ENCODE results near the gene C1QL1.

Gene C1QL1

DNA sequence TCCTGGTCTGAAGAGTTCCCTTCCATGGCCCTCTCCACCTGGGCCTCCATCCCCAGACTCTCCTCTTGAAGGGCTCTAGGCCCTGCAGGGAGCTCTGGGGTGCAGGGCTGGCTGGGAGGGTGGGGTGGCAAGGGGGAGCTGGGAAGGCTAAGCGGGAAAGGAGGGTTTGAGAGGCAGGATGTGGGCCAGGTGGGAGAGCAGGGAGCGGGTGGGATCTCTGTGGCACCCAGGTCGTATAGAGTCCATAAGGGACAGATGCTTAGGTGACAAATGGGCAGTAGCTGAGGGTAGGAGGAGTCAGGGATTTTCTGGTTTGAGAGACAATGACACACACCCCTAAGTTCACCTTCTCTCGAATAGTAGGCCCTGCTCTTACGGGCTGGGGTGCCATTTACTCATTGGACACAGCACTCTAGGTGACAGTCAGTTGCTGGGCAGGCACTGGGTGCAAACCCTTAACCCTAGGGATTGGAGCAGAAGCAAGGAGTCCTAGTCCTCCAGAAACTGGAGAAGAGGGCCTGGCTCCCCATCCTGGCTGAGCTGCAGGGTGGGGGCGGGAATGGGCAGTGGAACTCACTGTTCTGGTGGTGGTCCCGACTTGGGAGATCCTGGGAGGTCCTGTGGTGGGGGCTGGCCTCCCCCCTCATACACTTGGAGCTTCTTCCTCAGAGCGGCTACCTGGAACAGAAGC, 35.9 kb downstream of the C1QL1 start:
- DNase-seq (ENCODE audit: low read depth in 2 of 2, low spot score in 1 of 2), result no peak

DNA sequence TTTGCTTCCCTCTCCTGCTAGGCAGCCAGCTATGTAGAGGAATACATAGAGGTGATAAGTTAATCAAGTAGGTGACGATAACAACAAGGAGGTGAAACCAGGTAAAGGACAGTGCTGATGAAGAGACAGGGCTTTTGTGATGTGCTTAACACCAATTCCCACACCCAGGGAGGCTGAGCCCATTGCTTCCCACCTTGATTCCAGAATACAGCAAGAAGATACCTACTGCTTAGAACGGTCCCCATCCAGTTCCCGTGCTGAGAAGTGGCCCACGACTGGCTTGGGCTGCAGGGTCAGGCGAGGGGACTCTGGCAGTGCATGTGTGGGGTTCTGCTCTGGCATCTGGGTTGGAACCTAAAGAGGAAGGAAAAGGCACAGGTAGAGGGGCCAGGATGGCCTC, 36.7 kb downstream of the C1QL1 start:
- DNase-seq (ENCODE audit: low read depth in 2 of 2, low spot score in 1 of 2), result no peak

GRCh38 chr17:44930667-44931066, 37.4 kb downstream of the C1QL1 start:
- DNase-seq (ENCODE audit: low read depth in 2 of 2, low spot score in 1 of 2), result no peak

GRCh38 chr17:44928950-44929720, 39.0 kb downstream of the C1QL1 start:
- no peak for DNase-seq (ENCODE audit: low read depth in 2 of 2, low spot score in 1 of 2)

DNA sequence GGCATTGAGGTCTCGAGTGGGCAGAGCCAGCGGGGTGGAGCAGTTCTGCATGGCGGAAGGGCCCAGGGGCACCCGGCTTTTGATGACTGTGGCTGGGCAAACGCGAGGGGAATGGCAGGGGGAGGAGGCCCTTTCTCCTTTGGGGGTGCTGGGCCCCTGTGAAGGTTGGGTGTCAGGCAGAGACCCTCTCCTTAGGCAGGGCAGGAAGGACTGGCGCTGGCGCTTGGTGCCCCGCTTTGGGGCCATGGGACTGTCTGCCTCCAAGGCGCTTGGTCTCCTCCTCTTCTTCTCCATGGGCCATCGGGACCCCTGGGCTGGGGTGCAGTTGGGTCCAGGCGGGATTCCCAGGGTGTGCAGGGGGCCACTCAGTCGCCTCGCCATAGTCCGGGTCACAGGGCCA, 40.0 kb downstream of the C1QL1 start:
- DNase-seq (ENCODE audit: low read depth in 2 of 2, low spot score in 1 of 2), result no peak

GRCh38 chr17:44927696-44928095, 40.4 kb downstream of the C1QL1 start:
- no peak for DNase-seq (ENCODE audit: low read depth in 2 of 2, low spot score in 1 of 2)

- no peak for DNase-seq (ENCODE audit: low read depth in 2 of 2, low spot score in 1 of 2)
Observed at GRCh38 chr17:44926821-44927525, 41.1 kb downstream of the C1QL1 start.

DNA sequence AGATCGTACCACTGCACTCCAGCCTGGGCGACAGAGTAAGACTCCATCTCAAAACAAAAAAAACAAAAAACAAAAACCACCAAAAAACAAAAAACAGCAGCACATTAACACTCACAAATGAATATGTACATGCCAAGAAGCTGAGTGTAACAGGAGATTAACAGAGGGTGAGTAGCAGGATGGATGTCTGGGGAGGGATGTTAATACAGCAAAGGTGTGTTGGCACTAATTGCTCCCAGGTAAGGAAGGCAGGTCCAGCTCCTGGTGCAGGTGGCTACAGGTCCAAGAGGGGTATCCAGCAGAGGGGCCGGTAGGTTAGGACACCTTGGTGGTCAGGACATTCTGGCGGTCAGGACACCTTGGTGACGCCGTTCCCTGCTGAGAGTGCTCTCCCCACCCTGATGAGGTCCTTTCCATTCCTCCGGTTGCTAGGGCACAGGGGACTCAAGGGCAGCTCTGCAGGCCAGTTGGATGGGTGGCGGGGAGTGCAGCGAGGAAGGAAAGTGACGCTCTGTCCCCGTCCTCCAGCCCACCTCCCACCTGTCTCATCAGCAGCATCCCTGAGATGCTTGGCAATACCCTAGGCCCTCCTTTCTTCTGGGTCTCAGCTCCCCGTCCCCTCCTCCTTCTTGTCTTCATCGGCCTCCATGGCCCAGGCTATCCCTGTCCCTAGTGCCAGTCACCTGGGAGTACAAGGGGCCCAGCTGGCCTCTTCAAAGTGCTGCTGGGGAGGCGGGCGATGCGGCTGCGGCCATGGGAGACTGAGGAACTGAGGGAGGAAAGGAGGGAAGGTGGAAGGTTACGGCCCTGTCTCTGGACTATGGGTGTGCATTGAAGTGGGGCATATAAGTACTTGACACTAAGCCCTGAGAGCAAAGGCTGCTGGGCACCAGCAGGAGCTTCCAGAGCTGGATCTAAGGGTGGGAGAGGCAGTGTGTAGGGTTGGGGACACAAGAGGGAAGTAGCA, 42.1 kb downstream of the C1QL1 start:
- DNase-seq (ENCODE audit: low read depth in 2 of 2, low spot score in 1 of 2), result no peak

- no peak for DNase-seq (ENCODE audit: low read depth in 2 of 2, low spot score in 1 of 2)
Observed at GRCh38 chr17:44924107-44924544, 44.0 kb downstream of the C1QL1 start.

- DNase-seq (ENCODE audit: low read depth in 2 of 2, low spot score in 1 of 2), result no peak
Observed at GRCh38 chr17:44922746-44923470, 45.2 kb downstream of the C1QL1 start.

GRCh38 chr17:44922136-44922535, 46.0 kb downstream of the C1QL1 start:
- DNase-seq (ENCODE audit: low read depth in 2 of 2, low spot score in 1 of 2), result no peak

- no peak for DNase-seq (ENCODE audit: low read depth in 2 of 2, low spot score in 1 of 2)
Observed at GRCh38 chr17:44921122-44921882, 46.8 kb downstream of the C1QL1 start.

GRCh38 chr17:44920565-44920940, 47.5 kb downstream of the C1QL1 start:
- no peak for DNase-seq (ENCODE audit: low read depth in 2 of 2, low spot score in 1 of 2)

- DNase-seq (ENCODE audit: low read depth in 2 of 2, low spot score in 1 of 2), result peak; percentile 18 to 28
Observed at GRCh38 chr17:44919885-44920564, 48.1 kb downstream of the C1QL1 start.

- no peak for DNase-seq (ENCODE audit: low read depth in 2 of 2, low spot score in 1 of 2)
Observed at GRCh38 chr17:44919411-44919810, 48.7 kb downstream of the C1QL1 start.

- no peak for DNase-seq (ENCODE audit: low read depth in 2 of 2, low spot score in 1 of 2)
Observed at GRCh38 chr17:44918006-44918405, 50.1 kb downstream of the C1QL1 start.

DNA sequence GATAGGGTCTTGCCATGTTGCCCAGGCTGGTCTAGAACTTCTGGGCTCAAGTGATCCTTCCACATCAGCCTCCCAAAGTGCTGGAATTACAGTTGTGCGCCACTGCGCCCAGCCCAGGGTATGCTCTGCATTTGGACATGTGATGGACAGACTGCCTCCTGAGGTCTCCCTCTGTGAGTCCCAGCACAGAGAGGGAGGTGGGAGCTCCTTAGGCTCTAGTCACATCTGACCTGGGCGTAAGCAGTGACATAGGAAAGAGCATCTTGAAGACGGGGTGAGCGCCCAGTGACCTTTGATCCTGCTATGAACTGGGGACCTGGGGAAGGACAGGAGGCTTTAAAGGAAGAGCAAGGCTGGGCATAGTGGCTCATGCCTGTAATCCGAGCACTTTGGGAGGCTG, 50.6 kb downstream of the C1QL1 start:
- no peak for DNase-seq (ENCODE audit: low read depth in 2 of 2, low spot score in 1 of 2)

- no peak for DNase-seq (ENCODE audit: low read depth in 2 of 2, low spot score in 1 of 2)
Observed at GRCh38 chr17:44916781-44917241, 51.3 kb downstream of the C1QL1 start.

All from stimulated activated CD8-positive, alpha-beta memory T cell treated with anti-CD3 and anti-CD28 coated beads, Interleukin-4, amount 100 ng/mL, for 1 hour (primary cell).